Sigmoid colon (tissue), 4 donors: ENCODE results near the gene TMEM222.

Experiments used
- CTCF ChIP-seq, 4 experiments: fragments of 450-650 bp in 3 of 4; fragments of 200-600 bp in 1 of 4; IDR thresholded peaks; one replicate each; pipeline ENCODE4 v1.5.1; 2016 to 2019; ENCODE audit warnings: antibody characterized with exemption in 4 of 4, mild to moderate bottlenecking in 3 of 4, moderate library complexity in 2 of 4
- EP300 ChIP-seq, 4 donors: sonication (generic); formaldehyde crosslinking; IDR thresholded peaks; one replicate each; pipeline ENCODE4 v1.6.1; 2017; ENCODE audit warnings: antibody characterized with exemption in 4 of 4
- POLR2A ChIP-seq, 2 donors: fragments of 450-650 bp; IDR thresholded peaks; one replicate each; pipeline ENCODE4 v1.6.1; 2016; ENCODE audit warnings: antibody characterized with exemption in 2 of 2, mild to moderate bottlenecking in 2 of 2, moderate library complexity in 2 of 2

GRCh38 chr1:27314169-27314568 lies 7.8 kb upstream of the TMEM222 start:
- TF ChIP-seq CTCF (IDR thresholded peaks at IDR 0.05) = no peak
- TF ChIP-seq POLR2A (IDR thresholded peaks at IDR 0.05) = no peak
- TF ChIP-seq EP300 (IDR thresholded peaks at IDR 0.05) = no peak
